Left lung (tissue), 10 donors: ENCODE results near the gene C1orf198. TPM values are rescaled to one million over a fixed set of nuclear protein-coding genes. Genes with fewer than 3 reads are reported as not detected.
A peak's percentile ranks its signal among the peaks of the same experiment; 100 is the strongest.

Experiments
- ATAC-seq: fragments of 200-7000 bp; cut with Tn5 transposase; one replicate; pipeline ENCODE4 v1.9.1; 2020; ENCODE audit warnings: moderate library complexity
- DNase-seq, 4 donors: peaks; one replicate each; pipeline ENCODE4 v3.0.0-alpha.2; 2013 to 2020
- H3K27ac ChIP-seq, 2 donors: fragments of 200-600 bp; sonication (generic) in 1 of 2; one replicate each; pipeline versions ENCODE4 v1.5.0 to v1.8.0; 2020 to 2021
- H3K27me3 ChIP-seq, 2 donors: fragments of 200-600 bp; sonication (generic) in 1 of 2; one replicate each; pipeline versions ENCODE4 v1.5.0 to v1.8.0; 2020 to 2021
- H3K36me3 ChIP-seq, 2 donors: fragments of 200-600 bp; sonication (generic) in 1 of 2; one replicate each; pipeline versions ENCODE4 v1.5.0 to v1.8.0; 2020 to 2021
- H3K4me1 ChIP-seq, 2 donors: fragments of 200-600 bp; one replicate each; pipeline ENCODE4 v1.8.0; 2021
- H3K4me3 ChIP-seq, 2 donors: fragments of 200-600 bp; sonication (generic) in 1 of 2; one replicate each; pipeline versions ENCODE4 v1.5.0 to v1.8.0; 2020 to 2021; ENCODE audit warnings: mild to moderate bottlenecking in 1 of 2
- H3K9me3 ChIP-seq, 2 donors: fragments of 200-600 bp; sonication (generic) in 1 of 2; one replicate each; pipeline versions ENCODE4 v1.5.0 to v1.8.0; 2020 to 2021
- intact Hi-C, 2 donors: fragments of 100-400 bp; cut with DNase I; formaldehyde crosslinking; loops; one replicate each; pipeline versions ENCODE4 v1.11.2 to v1.14.2; 2022
- polyA plus RNA-seq, 6 donors: library from polyadenylated mRNA; unstranded; fragments of 120-200 nt; gene quantifications; one replicate each; pipeline ENCODE4 v1.2.1, GENCODE V29; 2013; ENCODE audit not compliant: insufficient read length in 6 of 6
- total RNA-seq, 2 donors: library from RNA; stranded (reverse); fragmentation: NEBNext Ultra II Directional; extraction: Animal tissue kit (Norgen Biotek cat#: 25700); gene quantifications; one replicate each; pipeline ENCODE4 v1.2.1, GENCODE V29; 2021
- TF ChIP-seq, protein P1 (sequence below), 2 donors: fragments of 200-600 bp; sonication (generic) in 1 of 2; IDR thresholded peaks; one replicate each; pipeline versions ENCODE4 v1.5.0 to v1.8.0; 2021; ENCODE audit warnings: antibody characterized with exemption in 2 of 2
- donor health status: DM: no; HTN: yes; CAD: no.
- donor health status: DM: no; HTN: no; CAD: no.

The C1orf198 gene
- total and polyA plus RNA-seq, 8 donors, result 36.2 to 116 (median 78.3) TPM

DNA sequence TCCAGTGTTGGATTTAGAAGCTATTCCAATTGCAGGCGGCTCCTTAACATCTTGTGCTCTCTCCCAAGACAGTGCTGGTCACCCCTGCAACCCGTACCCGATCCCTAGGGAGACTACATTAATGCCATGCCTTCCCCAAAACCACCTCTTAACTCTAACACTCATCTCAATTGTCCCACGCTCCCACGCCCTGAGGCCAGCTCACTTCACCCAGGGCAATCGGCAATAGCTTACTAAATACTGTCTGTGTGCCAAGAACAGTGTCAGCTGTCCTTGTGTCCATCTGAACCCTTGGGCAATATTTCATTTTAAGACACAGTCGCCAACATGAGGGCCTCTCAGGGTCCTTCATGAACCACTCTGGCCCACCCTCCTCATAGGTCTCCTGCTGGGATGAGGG lies 13.9 kb downstream of the C1orf198 start:
- H3K9me3 ChIP-seq, result peaks cover 0 to 7% of the 10 kb centered on the region in 2 donors
- DNase-seq (no peak), ATAC-seq (no peak)
- H3K36me3 ChIP-seq, result peaks cover 0 to 9% of the 10 kb centered on the region in 2 donors
- H3K27me3 ChIP-seq, result no peaks in the 10 kb centered on the region
- intact Hi-C loops, result no loop called here
- TF ChIP-seq, protein P1, sequence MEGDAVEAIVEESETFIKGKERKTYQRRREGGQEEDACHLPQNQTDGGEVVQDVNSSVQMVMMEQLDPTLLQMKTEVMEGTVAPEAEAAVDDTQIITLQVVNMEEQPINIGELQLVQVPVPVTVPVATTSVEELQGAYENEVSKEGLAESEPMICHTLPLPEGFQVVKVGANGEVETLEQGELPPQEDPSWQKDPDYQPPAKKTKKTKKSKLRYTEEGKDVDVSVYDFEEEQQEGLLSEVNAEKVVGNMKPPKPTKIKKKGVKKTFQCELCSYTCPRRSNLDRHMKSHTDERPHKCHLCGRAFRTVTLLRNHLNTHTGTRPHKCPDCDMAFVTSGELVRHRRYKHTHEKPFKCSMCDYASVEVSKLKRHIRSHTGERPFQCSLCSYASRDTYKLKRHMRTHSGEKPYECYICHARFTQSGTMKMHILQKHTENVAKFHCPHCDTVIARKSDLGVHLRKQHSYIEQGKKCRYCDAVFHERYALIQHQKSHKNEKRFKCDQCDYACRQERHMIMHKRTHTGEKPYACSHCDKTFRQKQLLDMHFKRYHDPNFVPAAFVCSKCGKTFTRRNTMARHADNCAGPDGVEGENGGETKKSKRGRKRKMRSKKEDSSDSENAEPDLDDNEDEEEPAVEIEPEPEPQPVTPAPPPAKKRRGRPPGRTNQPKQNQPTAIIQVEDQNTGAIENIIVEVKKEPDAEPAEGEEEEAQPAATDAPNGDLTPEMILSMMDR (IDR thresholded peaks at IDR 0.05), result no peak
- H3K4me1 ChIP-seq, result peaks cover 24 to 33% of the 10 kb centered on the region in 2 donors
- no peak overlapping the region for H3K4me3 ChIP-seq
- no peak overlapping the region for H3K27ac ChIP-seq

DNA sequence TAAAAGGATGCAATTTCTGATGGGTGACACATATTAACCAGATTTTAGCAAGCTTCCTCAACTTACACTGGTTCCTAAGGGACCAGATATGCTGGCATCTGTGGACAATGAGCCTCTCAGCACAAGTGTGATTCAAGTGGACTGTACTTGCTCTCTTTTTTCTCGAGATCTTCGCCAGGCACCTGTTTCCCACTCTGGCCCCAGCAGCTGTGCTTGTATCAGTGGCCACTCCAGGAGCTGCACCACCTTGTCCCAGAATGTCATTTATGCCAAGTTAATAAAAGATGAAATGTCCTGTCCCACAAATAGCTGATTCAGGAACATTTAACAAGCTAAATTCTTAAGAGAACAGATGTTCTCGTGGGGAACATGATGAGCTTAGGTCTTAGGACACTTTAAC lies 14.6 kb downstream of the C1orf198 start:
- H3K36me3 ChIP-seq, result peaks cover 0 to 9% of the 10 kb centered on the region in 2 donors

DNA sequence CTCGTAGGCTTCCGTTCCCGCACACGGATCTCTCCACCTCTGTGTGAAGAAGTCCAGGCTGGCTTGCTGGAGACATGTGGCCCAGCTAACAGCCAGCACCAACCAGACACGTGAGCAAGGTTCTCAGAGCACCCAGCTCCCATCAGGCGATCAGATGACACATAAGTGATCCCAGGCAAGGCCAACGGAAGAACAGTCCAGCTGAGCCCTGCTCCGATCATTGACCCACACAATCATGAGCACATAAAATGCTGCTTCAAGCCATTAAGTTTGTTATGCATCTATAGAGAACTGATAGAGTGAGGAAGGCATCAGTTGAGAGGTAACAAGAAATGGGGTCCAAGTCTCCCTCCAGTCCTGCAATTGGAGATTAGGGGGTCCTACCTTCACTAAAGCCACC lies 15.4 kb downstream of the C1orf198 start:
- Histone ChIP-seq H3K36me3 (peaks cover 0 to 9% of the 10 kb centered on the region in 2 donors), H3K27me3 (no peaks in the 10 kb centered on the region), H3K27ac (no peak overlapping the region), H3K4me3 (no peak overlapping the region), H3K9me3 (peaks cover 0 to 7% of the 10 kb centered on the region in 2 donors), H3K4me1 (peaks cover 34 to 37% of the 10 kb centered on the region in 2 donors)
- intact Hi-C loops, result no loop called here
- TF ChIP-seq, protein P1 (IDR thresholded peaks at IDR 0.05), result no peak
- DNase-seq (no peak), ATAC-seq (no peak)

More for the DNA sequence above, 14.6 kb downstream of the C1orf198 start:
- TF ChIP-seq, protein P1 (IDR thresholded peaks at IDR 0.05), result no peak
- intact Hi-C loops, result no loop called here
- H3K27me3 ChIP-seq, result no peaks in the 10 kb centered on the region
- no peak for DNase-seq
- H3K9me3 ChIP-seq, result peaks cover 0 to 7% of the 10 kb centered on the region in 2 donors
- ATAC-seq, result no peak
- H3K4me1 ChIP-seq, result peaks cover 30 to 39% of the 10 kb centered on the region in 2 donors
- no peak overlapping the region for H3K27ac ChIP-seq
- no peak overlapping the region for H3K4me3 ChIP-seq

DNA sequence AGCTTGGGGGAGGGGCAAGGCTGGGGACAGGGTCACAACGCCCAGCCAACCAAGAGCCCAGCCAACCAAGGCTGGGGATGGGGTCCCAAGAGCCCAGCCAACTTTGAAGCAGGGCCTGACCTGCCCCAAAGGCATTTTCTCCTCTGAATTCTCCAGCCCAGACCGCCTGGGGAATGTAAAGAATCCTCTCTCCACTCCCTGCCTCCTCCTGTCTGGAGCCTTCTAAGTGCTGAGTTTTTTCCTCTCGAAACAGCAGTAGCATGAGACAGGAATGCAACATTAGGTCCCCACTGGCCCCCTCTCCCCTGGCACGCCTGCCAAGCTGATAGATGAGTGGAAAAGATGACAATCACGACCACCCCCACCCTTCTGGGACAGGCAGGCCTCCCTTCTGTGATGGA lies 17.0 kb downstream of the C1orf198 start:
- ATAC-seq (peak; percentile 66), DNase-seq (no peak)
- Histone ChIP-seq H3K4me3 (no peak overlapping the region), H3K9me3 (peaks cover 0 to 7% of the 10 kb centered on the region in 2 donors), H3K36me3 (peaks cover 0 to 9% of the 10 kb centered on the region in 2 donors), H3K27me3 (no peaks in the 10 kb centered on the region), H3K27ac (peak overlapping the region; percentile 8 to 85), H3K4me1 (peaks cover 32 to 39% of the 10 kb centered on the region in 2 donors)
- intact Hi-C loops, result no loop called here
- TF ChIP-seq, protein P1 (IDR thresholded peaks at IDR 0.05), result no peak

DNA sequence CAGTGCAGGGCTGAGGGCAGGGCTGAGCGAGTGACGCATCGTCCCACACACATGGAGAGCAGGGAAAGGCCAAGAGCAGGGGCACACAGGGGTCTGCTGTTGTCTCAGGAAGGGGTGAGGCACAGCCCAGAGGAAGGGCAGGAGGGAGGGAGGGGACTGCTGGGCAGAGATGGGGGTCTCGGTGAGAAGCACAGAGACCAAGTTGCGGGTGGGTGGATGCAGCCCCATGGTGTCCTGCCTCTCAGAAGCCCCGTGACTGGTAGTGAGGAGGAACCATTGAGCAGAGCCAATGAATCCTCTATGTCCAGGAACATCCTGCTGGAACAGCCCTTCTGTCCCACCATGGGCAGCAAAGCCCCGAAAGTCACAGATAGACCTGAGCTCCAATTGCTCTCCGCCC lies 17.8 kb downstream of the C1orf198 start:
- Histone ChIP-seq H3K36me3 (peaks cover 0 to 9% of the 10 kb centered on the region in 2 donors), H3K9me3 (peaks cover 0 to 7% of the 10 kb centered on the region in 2 donors), H3K27me3 (no peaks in the 10 kb centered on the region), H3K27ac (peak overlapping the region in 1 of 2 donors; percentile 85), H3K4me1 (peaks cover 28 to 39% of the 10 kb centered on the region in 2 donors), H3K4me3 (no peak overlapping the region)
- intact Hi-C loops, result no loop called here
- ATAC-seq, result no peak
- TF ChIP-seq, protein P1 (IDR thresholded peaks at IDR 0.05), result no peak
- no peak for DNase-seq
